ENCODE results near the gene STAG1. TPM values are rescaled to one million over a fixed set of nuclear protein-coding genes. Genes with fewer than 3 reads are reported as not detected.
A peak's percentile ranks its signal among the peaks of the same experiment; 100 is the strongest.

STAG1 gene
- total RNA-seq, 4 donors from 2014 or later: 39.3 to 53.3 (median 51.3) TPM

- Histone ChIP-seq H3K27me3 (no peaks in the 10 kb centered on the region), H3K36me3 (peaks cover 0 to 25% of the 10 kb centered on the region in 2 donors), H3K4me1 (peaks cover 3 to 27% (median 4%) of the 10 kb centered on the region in 3 donors), H3K27ac (no peak overlapping the region), H3K9me3 (no peaks in the 10 kb centered on the region), H3K4me3 (no peak overlapping the region)
- no peak for TF ChIP-seq POLR2AphosphoS5 (IDR thresholded peaks at IDR 0.05)
- TF ChIP-seq POLR2A (IDR thresholded peaks at IDR 0.05): no peak
- TF ChIP-seq EP300 (IDR thresholded peaks at IDR 0.05): no peak
- TF ChIP-seq CTCF (IDR thresholded peaks at IDR 0.05): no peak
- ATAC-seq: no peak
- WGBS, 2 donors (ENCODE audit: low coverage in 1 of 2): 84% methylated on average over 2 of the region's 2 CpGs; no CpG with 5 or more reads in 1 of the 2 donors
Observed at GRCh38 chr3:136353461-136353860, 398.7 kb downstream of the STAG1 start.

GRCh38 chr3:136351905-136352304 lies 400.3 kb downstream of the STAG1 start:
- H3K4me1 ChIP-seq: peaks cover 3 to 27% (median 4%) of the 10 kb centered on the region in 3 donors
- no peak for ATAC-seq
- TF ChIP-seq CTCF (IDR thresholded peaks at IDR 0.05): no peak
- no peak for TF ChIP-seq POLR2AphosphoS5 (IDR thresholded peaks at IDR 0.05)
- TF ChIP-seq EP300 (IDR thresholded peaks at IDR 0.05): no peak
- no peak for TF ChIP-seq POLR2A (IDR thresholded peaks at IDR 0.05)
- H3K27me3 ChIP-seq: no peaks in the 10 kb centered on the region
- H3K27ac ChIP-seq: peak overlapping the region in 2 of 4 donors; percentile 69 to 74
- no peak overlapping the region for H3K4me3 ChIP-seq
- no peaks in the 10 kb centered on the region for H3K9me3 ChIP-seq
- H3K36me3 ChIP-seq: peaks cover 0 to 29% of the 10 kb centered on the region in 2 donors
- 41 to 74% methylated on average over 3 of the region's 3 CpGs for WGBS, 2 donors (ENCODE audit: low coverage in 1 of 2)

DNA sequence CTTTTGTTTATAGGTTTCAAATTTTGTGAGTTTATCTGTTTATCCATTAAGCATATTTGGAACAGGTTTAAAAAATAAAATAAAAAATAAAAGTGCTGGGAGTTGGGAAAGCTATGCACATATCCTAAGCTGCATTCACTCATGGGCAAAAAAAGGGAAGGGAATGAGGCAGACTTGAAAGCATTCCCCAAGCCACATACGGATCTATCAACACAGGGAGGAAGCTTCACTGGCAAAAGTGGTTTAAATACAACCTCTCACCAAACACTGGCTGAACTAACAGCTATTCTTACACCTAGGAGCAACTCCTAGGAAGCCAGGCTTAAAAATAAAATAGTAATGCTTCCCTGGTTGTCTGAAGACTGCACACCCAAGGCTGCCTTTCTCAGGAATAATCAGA lies 400.8 kb downstream of the STAG1 start:
- no peak for ATAC-seq
- Histone ChIP-seq H3K4me3 (no peak overlapping the region), H3K27me3 (no peaks in the 10 kb centered on the region), H3K9me3 (no peaks in the 10 kb centered on the region), H3K27ac (peak overlapping the region in 2 of 4 donors; percentile 69 to 74), H3K36me3 (peaks cover 0 to 24% of the 10 kb centered on the region in 2 donors), H3K4me1 (peaks cover 3 to 27% (median 4%) of the 10 kb centered on the region in 3 donors)
- 50% methylated on average over 1 of the region's 1 CpG; no CpG with 5 or more reads in 1 of the 2 donors for WGBS, 2 donors (ENCODE audit: low coverage in 1 of 2)
- TF ChIP-seq POLR2AphosphoS5 (IDR thresholded peaks at IDR 0.05) (no peak), EP300 (IDR thresholded peaks at IDR 0.05) (no peak), POLR2A (IDR thresholded peaks at IDR 0.05) (no peak), CTCF (IDR thresholded peaks at IDR 0.05) (no peak)

GRCh38 chr3:136350557-136350956 lies 401.6 kb downstream of the STAG1 start:
- no peaks in the 10 kb centered on the region for H3K27me3 ChIP-seq
- peak overlapping the region; percentile 35 to 74 (median 70) for H3K27ac ChIP-seq
- H3K4me1 ChIP-seq: peaks cover 3 to 27% (median 4%) of the 10 kb centered on the region in 3 donors
- TF ChIP-seq POLR2A (IDR thresholded peaks at IDR 0.05) (no peak), EP300 (IDR thresholded peaks at IDR 0.05) (no peak), CTCF (IDR thresholded peaks at IDR 0.05) (no peak), POLR2AphosphoS5 (IDR thresholded peaks at IDR 0.05) (no peak)
- WGBS, 2 donors (ENCODE audit: low coverage in 1 of 2): 0 to 32% methylated on average over 1 to 2 of the region's 2 CpGs
- no peak overlapping the region for H3K4me3 ChIP-seq
- no peaks in the 10 kb centered on the region for H3K9me3 ChIP-seq
- H3K36me3 ChIP-seq: peaks cover 0 to 21% of the 10 kb centered on the region in 2 donors
- no peak for ATAC-seq

DNA sequence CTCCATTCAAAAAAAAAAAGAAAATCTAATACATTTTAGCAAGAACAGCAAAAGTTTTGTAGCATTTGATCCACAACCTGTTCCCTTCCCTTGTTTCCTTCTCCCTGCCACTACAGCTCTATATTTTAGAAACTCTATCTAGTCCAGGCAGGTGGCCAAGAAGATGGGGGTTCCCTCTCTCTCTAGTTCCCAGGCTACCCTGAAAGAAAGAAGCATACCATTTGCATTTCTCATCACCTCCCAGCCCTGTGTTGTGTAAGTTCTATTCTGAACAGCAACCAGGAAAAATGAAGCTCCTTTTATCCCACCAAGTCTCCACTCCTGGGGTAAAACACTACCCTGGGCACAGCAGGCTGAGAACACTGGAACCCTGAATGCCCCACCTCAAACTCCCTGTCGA lies 402.0 kb downstream of the STAG1 start:
- Histone ChIP-seq H3K27me3 (no peaks in the 10 kb centered on the region), H3K4me3 (no peak overlapping the region), H3K36me3 (peaks cover 0 to 21% of the 10 kb centered on the region in 2 donors), H3K9me3 (no peaks in the 10 kb centered on the region), H3K27ac (peak overlapping the region; percentile 35 to 74 (median 70)), H3K4me1 (peaks cover 3 to 27% (median 4%) of the 10 kb centered on the region in 3 donors)
- peak; percentile 72 for ATAC-seq
- TF ChIP-seq CTCF (IDR thresholded peaks at IDR 0.05) (no peak), POLR2AphosphoS5 (IDR thresholded peaks at IDR 0.05) (peak; percentile 20), EP300 (IDR thresholded peaks at IDR 0.05) (no peak), POLR2A (IDR thresholded peaks at IDR 0.05) (no peak)
- WGBS, 2 donors (ENCODE audit: low coverage in 1 of 2): no CpG with 5 or more reads among the region's 1 CpG
